Right lobe of liver (tissue), 6 donors: Measurements from ENCODE around the gene TCF4. TPM values are rescaled to one million over a fixed set of nuclear protein-coding genes. Genes with fewer than 3 reads are reported as not detected.

Experiments used
- ATAC-seq, 4 donors: fragments of 200-7000 bp; cut with Tn5 transposase; one replicate each; pipeline ENCODE4 v1.9.1; 2020; ENCODE audit warnings: mild to moderate bottlenecking in 4 of 4, moderate library complexity in 4 of 4
- DNase-seq, 3 donors: peaks; one replicate each; pipeline ENCODE4 v3.0.0-alpha.2; 2020
- H3K27ac ChIP-seq, 3 donors: fragments of 200-600 bp; one replicate each; pipeline ENCODE4 v1.8.0; 2022
- H3K27me3 ChIP-seq, 2 donors: fragments of 200-600 bp; one replicate each; pipeline ENCODE4 v1.8.0; 2022
- H3K36me3 ChIP-seq, 4 donors: fragments of 200-600 bp; sonication (generic) in 1 of 4; one replicate each; pipeline versions ENCODE4 v1.5.1 to v1.8.0; 2017 to 2022; ENCODE audit warnings: control low read depth in 1 of 4
- H3K4me1 ChIP-seq, 4 donors: fragments of 200-600 bp; sonication (generic) in 1 of 4; one replicate each; pipeline versions ENCODE4 v1.5.1 to v1.8.0; 2017 to 2022; ENCODE audit warnings: control low read depth in 1 of 4
- H3K4me3 ChIP-seq, 3 donors: fragments of 200-600 bp; one replicate each; pipeline ENCODE4 v1.8.0; 2022
- H3K9me3 ChIP-seq, 4 donors: fragments of 200-600 bp; sonication (generic) in 1 of 4; one replicate each; pipeline versions ENCODE4 v1.5.1 to v1.8.0; 2017 to 2022; ENCODE audit warnings: control low read depth in 1 of 4
- CTCF ChIP-seq, 4 donors: fragments of 200-600 bp in 3 of 4; fragments of 450-650 bp in 1 of 4; IDR thresholded peaks; one replicate each; pipeline versions ENCODE4 v1.5.1 to v1.8.0; 2016 to 2022; ENCODE audit warnings: antibody characterized with exemption in 4 of 4, mild to moderate bottlenecking in 2 of 4
- POLR2A ChIP-seq: fragments of 450-650 bp; IDR thresholded peaks from one replicate; pipeline ENCODE4 v1.6.1; 2017; ENCODE audit warnings: antibody characterized with exemption, mild to moderate bottlenecking
- WGBS: methylation state at CpG from one replicate; pipeline ENCODE4 v1.1.6; 2018; ENCODE audit warnings: low coverage, low lambda C conversion rate; ENCODE audit not compliant: insufficient coverage; ENCODE audit errors: missing lambda C conversion rate; 5-methylcytosine and 5-hydroxymethylcytosine counted together
- intact Hi-C, 2 donors: fragments of 100-400 bp; cut with DNase I; formaldehyde crosslinking; loops; one replicate each; pipeline versions ENCODE4 v1.11.2 to v1.14.1; 2022
- total RNA-seq, 6 experiments: library from RNA; depleted of rRNA in 2 of 6; stranded (reverse); fragments of >200 nt in 2 of 6; fragmentation: NEBNext Ultra II Directional in 3 of 6; extraction: Animal tissue kit (Norgen Biotek cat#: 25700) in 3 of 6; gene quantifications; one replicate each; pipeline versions ENCODE4 v1.1.0 to v1.2.4, GENCODE V29; 2016 to 2023
- donor health status: DM: no; HTN: yes; CAD: no.
- donor health status: DM: no; HTN: no; CAD: no.
- donor health status: DM: no; HTN: no; CAD: no.
- donor health status: DM: no; HTN: yes; CAD: no.
- donor health status: DM: no; HTN: yes; CAD: no.

TCF4 gene
- total RNA-seq, 6 experiments from 2014 or later, result 8.1 to 19.5 (median 10.4) TPM

- Histone ChIP-seq H3K36me3 (no peaks in the 10 kb centered on the region), H3K9me3 (no peaks in the 10 kb centered on the region), H3K4me3 (no peak overlapping the region), H3K27me3 (no peaks in the 10 kb centered on the region), H3K4me1 (no peaks in the 10 kb centered on the region), H3K27ac (no peak overlapping the region)
- ATAC-seq (no peak), DNase-seq (no peak)
- 61% methylated on average over 5 of the region's 5 CpGs for WGBS
- TF ChIP-seq CTCF (IDR thresholded peaks at IDR 0.05) (no peak), POLR2A (no peak)
- intact Hi-C loops, result no loop called here
Measured at GRCh38 chr18:55547705-55548056, 40.3 kb downstream of the TCF4 start.

GRCh38 chr18:55546851-55547704, 40.9 kb downstream of the TCF4 start:
- intact Hi-C loops, result no loop called here
- H3K27me3 ChIP-seq, result no peaks in the 10 kb centered on the region
- no peaks in the 10 kb centered on the region for H3K4me1 ChIP-seq
- WGBS, result 48% methylated on average over 5 of the region's 5 CpGs
- DNase-seq (no peak), ATAC-seq (no peak)
- TF ChIP-seq CTCF (IDR thresholded peaks at IDR 0.05) (no peak), POLR2A (no peak)
- H3K27ac ChIP-seq, result no peak overlapping the region
- H3K9me3 ChIP-seq, result no peaks in the 10 kb centered on the region
- no peaks in the 10 kb centered on the region for H3K36me3 ChIP-seq
- H3K4me3 ChIP-seq, result no peak overlapping the region

GRCh38 chr18:55544014-55544413, 44.0 kb downstream of the TCF4 start:
- ATAC-seq, result no peak
- TF ChIP-seq POLR2A (no peak), CTCF (IDR thresholded peaks at IDR 0.05) (no peak)
- Histone ChIP-seq H3K27me3 (no peaks in the 10 kb centered on the region), H3K4me3 (no peak overlapping the region), H3K4me1 (no peaks in the 10 kb centered on the region), H3K9me3 (no peaks in the 10 kb centered on the region), H3K27ac (no peak overlapping the region), H3K36me3 (no peaks in the 10 kb centered on the region)
- intact Hi-C loops, result no loop called here
- 56% methylated on average over 1 of the region's 1 CpG for WGBS
- DNase-seq, result no peak

GRCh38 chr18:55543130-55543704, 44.8 kb downstream of the TCF4 start:
- H3K27me3 ChIP-seq, result no peaks in the 10 kb centered on the region
- WGBS, result 60% methylated on average over 2 of the region's 2 CpGs
- H3K9me3 ChIP-seq, result no peaks in the 10 kb centered on the region
- H3K36me3 ChIP-seq, result no peaks in the 10 kb centered on the region
- TF ChIP-seq CTCF (IDR thresholded peaks at IDR 0.05), result no peak
- TF ChIP-seq POLR2A, result no peak
- ATAC-seq (no peak), DNase-seq (no peak)
- no peak overlapping the region for H3K4me3 ChIP-seq
- no peak overlapping the region for H3K27ac ChIP-seq
- intact Hi-C loops, result no loop called here
- no peaks in the 10 kb centered on the region for H3K4me1 ChIP-seq
